GM12878 (cell line): ENCODE data around the gene MMEL1. TPM values are rescaled to one million over a fixed set of nuclear protein-coding genes. Genes with fewer than 3 reads are reported as not detected.
A peak's percentile ranks its signal among the peaks of the same experiment; 100 is the strongest.

Experiments
- CEBPB ChIP-seq, 2 experiments: fragments of 150-350 bp in 1 of 2; IDR thresholded peaks; 2 replicates each; pipeline ENCODE4 v1.6.1; 2012 to 2014; ENCODE audit warnings: low read depth in 2 of 2, low read length in 2 of 2, borderline replicate concordance in 1 of 2, inconsistent platforms in 1 of 2
- CREM ChIP-seq: IDR thresholded peaks from 2 replicates; pipeline ENCODE4 v1.6.1; 2014; ENCODE audit warnings: antibody characterized with exemption, low read depth
- E2F8 ChIP-seq: fragments of 450-650 bp; IDR thresholded peaks from 2 replicates; pipeline ENCODE4 v1.6.1; 2018; ENCODE audit warnings: mild to moderate bottlenecking, low read depth, moderate library complexity; ENCODE audit not compliant: partially characterized antibody
- EZH2 ChIP-seq: IDR thresholded peaks from 2 replicates; pipeline ENCODE4 v1.6.1; 2012; ENCODE audit warnings: low read depth, mild to moderate bottlenecking, control low read depth, inconsistent platforms, low read length, borderline replicate concordance; ENCODE audit not compliant: control insufficient read depth
- NBN ChIP-seq: fragments of 450-650 bp; IDR thresholded peaks from 2 replicates; pipeline ENCODE4 v1.6.1; 2016
- SPI1 ChIP-seq: IDR thresholded peaks from 2 replicates; pipeline ENCODE4 v1.6.1; 2011; ENCODE audit warnings: low read depth, mild to moderate bottlenecking, low read length, moderate library complexity, borderline replicate concordance; ENCODE audit not compliant: insufficient read depth
- ZBTB33 ChIP-seq: fragments of 450-650 bp; IDR thresholded peaks from 2 replicates; pipeline ENCODE4 v1.6.1; 2017; ENCODE audit warnings: mild to moderate bottlenecking
- polyA plus RNA-seq, 11 experiments: library from polyadenylated mRNA; depleted of rRNA in 4 of 11; unstranded in 6 of 11; stranded (reverse) in 5 of 11; fragments of >200 nt; fragmentation: Nextera tagmentation in 4 of 11; fragmentation: Illumina TruSeq in 1 of 11; extraction: Ambion mirVana in 4 of 11; extraction: Trizol in 1 of 11; gene quantifications; 1 replicate in 1 of 11; 2 replicates in 10 of 11; pipeline versions ENCODE4 v1.2.1 to v1.2.3, GENCODE V29; 2011 to 2016; ENCODE audit warnings: inconsistent platforms in 2 of 11, missing spikeins in 2 of 11, low read depth in 1 of 11
- total RNA-seq, 4 experiments: library from RNA; depleted of rRNA in 3 of 4; stranded (reverse); fragments of >200 nt in 3 of 4; fragmentation: Illumina TruSeq in 1 of 4; extraction: Trizol in 1 of 4; gene quantifications; 2 replicates each; pipeline versions ENCODE4 v1.2.1 to v1.2.3, GENCODE V29; 2013 to 2021
- TF ChIP-seq, protein P1 (sequence below): fragments of 450-650 bp; formaldehyde crosslinking; IDR thresholded peaks from 2 replicates; pipeline ENCODE4 v1.4.0; 2020; ENCODE audit warnings: mild to moderate bottlenecking, moderate library complexity
- TF ChIP-seq, protein P2 (sequence below): fragments of 450-650 bp; conservative IDR thresholded peaks from 2 replicates; pipeline ENCODE4 v1.6.1; 2017; ENCODE audit warnings: mild to moderate bottlenecking, moderate library complexity
- TF ChIP-seq, protein P3 (sequence below): IDR thresholded peaks from 2 replicates; pipeline ENCODE4 v1.6.1; 2012; ENCODE audit warnings: mild to moderate bottlenecking, low read depth, low read length

Gene MMEL1
- total and polyA plus RNA-seq, 10 of the 15 experiments (the other 5 are each of a cell fraction or from before 2014, with no cell fraction given): 0.11 TPM; not detected in 9

DNA sequence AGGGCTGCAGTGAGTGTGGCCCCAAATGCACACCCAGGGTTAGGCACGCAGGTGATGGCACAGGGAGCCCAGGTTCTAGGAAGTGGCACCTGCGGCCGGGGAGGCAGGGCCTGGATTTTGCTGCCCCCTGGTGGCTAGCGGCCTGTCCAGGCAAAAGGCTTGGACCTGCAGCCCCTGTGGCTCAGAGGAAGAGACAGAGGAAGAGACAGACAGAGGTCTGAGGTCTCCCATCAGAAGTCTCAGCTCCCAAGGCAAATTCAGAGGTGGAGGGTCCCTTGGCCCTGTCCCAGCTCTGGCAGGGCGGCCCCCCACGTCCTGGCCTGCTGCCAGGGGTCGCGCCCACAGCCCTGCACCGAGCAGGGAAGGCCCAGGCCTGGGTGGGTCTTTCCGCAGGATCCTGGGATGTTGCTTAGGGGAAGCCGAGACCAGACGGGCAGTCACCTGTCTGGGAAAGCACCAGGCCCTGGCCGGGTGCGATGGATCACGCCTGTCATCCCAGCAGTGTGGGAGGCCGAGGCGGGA, 84.7 kb downstream of the MMEL1 start (continued):
- no peak for TF ChIP-seq E2F8
- TF ChIP-seq SPI1: no peak; the same call in 1 of the 2 replicates
- TF ChIP-seq, protein P1, sequence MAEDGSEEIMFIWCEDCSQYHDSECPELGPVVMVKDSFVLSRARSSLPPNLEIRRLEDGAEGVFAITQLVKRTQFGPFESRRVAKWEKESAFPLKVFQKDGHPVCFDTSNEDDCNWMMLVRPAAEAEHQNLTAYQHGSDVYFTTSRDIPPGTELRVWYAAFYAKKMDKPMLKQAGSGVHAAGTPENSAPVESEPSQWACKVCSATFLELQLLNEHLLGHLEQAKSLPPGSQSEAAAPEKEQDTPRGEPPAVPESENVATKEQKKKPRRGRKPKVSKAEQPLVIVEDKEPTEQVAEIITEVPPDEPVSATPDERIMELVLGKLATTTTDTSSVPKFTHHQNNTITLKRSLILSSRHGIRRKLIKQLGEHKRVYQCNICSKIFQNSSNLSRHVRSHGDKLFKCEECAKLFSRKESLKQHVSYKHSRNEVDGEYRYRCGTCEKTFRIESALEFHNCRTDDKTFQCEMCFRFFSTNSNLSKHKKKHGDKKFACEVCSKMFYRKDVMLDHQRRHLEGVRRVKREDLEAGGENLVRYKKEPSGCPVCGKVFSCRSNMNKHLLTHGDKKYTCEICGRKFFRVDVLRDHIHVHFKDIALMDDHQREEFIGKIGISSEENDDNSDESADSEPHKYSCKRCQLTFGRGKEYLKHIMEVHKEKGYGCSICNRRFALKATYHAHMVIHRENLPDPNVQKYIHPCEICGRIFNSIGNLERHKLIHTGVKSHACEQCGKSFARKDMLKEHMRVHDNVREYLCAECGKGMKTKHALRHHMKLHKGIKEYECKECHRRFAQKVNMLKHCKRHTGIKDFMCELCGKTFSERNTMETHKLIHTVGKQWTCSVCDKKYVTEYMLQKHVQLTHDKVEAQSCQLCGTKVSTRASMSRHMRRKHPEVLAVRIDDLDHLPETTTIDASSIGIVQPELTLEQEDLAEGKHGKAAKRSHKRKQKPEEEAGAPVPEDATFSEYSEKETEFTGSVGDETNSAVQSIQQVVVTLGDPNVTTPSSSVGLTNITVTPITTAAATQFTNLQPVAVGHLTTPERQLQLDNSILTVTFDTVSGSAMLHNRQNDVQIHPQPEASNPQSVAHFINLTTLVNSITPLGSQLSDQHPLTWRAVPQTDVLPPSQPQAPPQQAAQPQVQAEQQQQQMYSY (CRISPR knock-in tag): no peak
- no peak for TF ChIP-seq ZBTB33
- TF ChIP-seq EZH2: no peak
- TF ChIP-seq NBN: no peak
- TF ChIP-seq, protein P2, sequence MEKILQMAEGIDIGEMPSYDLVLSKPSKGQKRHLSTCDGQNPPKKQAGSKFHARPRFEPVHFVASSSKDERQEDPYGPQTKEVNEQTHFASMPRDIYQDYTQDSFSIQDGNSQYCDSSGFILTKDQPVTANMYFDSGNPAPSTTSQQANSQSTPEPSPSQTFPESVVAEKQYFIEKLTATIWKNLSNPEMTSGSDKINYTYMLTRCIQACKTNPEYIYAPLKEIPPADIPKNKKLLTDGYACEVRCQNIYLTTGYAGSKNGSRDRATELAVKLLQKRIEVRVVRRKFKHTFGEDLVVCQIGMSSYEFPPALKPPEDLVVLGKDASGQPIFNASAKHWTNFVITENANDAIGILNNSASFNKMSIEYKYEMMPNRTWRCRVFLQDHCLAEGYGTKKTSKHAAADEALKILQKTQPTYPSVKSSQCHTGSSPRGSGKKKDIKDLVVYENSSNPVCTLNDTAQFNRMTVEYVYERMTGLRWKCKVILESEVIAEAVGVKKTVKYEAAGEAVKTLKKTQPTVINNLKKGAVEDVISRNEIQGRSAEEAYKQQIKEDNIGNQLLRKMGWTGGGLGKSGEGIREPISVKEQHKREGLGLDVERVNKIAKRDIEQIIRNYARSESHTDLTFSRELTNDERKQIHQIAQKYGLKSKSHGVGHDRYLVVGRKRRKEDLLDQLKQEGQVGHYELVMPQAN: peak; percentile 48; the same call in 1 of the 2 replicates
- TF ChIP-seq CREM: no peak
- no peak for TF ChIP-seq CEBPB (IDR thresholded peaks at IDR 0.05; ENCODE audit: borderline replicate concordance in 1 of 2, low read depth in 2 of 2, low read length in 2 of 2)
- TF ChIP-seq, protein P3, sequence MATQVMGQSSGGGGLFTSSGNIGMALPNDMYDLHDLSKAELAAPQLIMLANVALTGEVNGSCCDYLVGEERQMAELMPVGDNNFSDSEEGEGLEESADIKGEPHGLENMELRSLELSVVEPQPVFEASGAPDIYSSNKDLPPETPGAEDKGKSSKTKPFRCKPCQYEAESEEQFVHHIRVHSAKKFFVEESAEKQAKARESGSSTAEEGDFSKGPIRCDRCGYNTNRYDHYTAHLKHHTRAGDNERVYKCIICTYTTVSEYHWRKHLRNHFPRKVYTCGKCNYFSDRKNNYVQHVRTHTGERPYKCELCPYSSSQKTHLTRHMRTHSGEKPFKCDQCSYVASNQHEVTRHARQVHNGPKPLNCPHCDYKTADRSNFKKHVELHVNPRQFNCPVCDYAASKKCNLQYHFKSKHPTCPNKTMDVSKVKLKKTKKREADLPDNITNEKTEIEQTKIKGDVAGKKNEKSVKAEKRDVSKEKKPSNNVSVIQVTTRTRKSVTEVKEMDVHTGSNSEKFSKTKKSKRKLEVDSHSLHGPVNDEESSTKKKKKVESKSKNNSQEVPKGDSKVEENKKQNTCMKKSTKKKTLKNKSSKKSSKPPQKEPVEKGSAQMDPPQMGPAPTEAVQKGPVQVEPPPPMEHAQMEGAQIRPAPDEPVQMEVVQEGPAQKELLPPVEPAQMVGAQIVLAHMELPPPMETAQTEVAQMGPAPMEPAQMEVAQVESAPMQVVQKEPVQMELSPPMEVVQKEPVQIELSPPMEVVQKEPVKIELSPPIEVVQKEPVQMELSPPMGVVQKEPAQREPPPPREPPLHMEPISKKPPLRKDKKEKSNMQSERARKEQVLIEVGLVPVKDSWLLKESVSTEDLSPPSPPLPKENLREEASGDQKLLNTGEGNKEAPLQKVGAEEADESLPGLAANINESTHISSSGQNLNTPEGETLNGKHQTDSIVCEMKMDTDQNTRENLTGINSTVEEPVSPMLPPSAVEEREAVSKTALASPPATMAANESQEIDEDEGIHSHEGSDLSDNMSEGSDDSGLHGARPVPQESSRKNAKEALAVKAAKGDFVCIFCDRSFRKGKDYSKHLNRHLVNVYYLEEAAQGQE: no peak
